Measurements from ENCODE around the gene CCDC148. TPM values are rescaled to one million over a fixed set of nuclear protein-coding genes. Genes with fewer than 3 reads are reported as not detected.

CCDC148 gene
- total RNA-seq, 1 donor from 2014 or later = 9.3 TPM

GRCh38 chr2:158499383-158499782 lies 42.8 kb upstream of the CCDC148 start:
- H3K27ac ChIP-seq = no peak overlapping the region
- no peak overlapping the region for H3K9ac ChIP-seq
- H3K79me2 ChIP-seq (ENCODE audit: low read depth) = peaks cover 100% of the 10 kb centered on the region
- H3K4me1 Mint-ChIP-seq = peaks cover 8% of the 10 kb centered on the region
- no peaks in the 10 kb centered on the region for H3K36me3 ChIP-seq
- H3K4me2 ChIP-seq = no peak overlapping the region
- H3K27me3 ChIP-seq = no peaks in the 10 kb centered on the region
- no peak overlapping the region for H3K4me3 Mint-ChIP-seq
- H3K27me3 Mint-ChIP-seq (ENCODE audit: insufficient read depth, low read depth) = no peaks in the 10 kb centered on the region
- TF ChIP-seq EZH2 (IDR thresholded peaks at IDR 0.05) = no peak
- no peak for TF ChIP-seq CTCF (IDR thresholded peaks at IDR 0.05)
- no peak for TF ChIP-seq EZH2phosphoT487 (IDR thresholded peaks at IDR 0.05)
- DNase-seq (ENCODE audit: low spot score) = no peak
- no peaks in the 10 kb centered on the region for H3K36me3 Mint-ChIP-seq
- no peaks in the 10 kb centered on the region for H3K9me3 Mint-ChIP-seq
- no peaks in the 10 kb centered on the region for H3F3A ChIP-seq (ENCODE audit: low read depth)
- no peak overlapping the region for H2AFZ ChIP-seq (replicated peaks)
- no peak overlapping the region for H3K4me3 ChIP-seq
- H4K20me1 ChIP-seq (ENCODE audit: low read depth) = peaks cover 48% of the 10 kb centered on the region
- no peak overlapping the region for H3K27ac Mint-ChIP-seq
- no peaks in the 10 kb centered on the region for H3K9me3 ChIP-seq (ENCODE audit: low read depth)
- peaks cover 6% of the 10 kb centered on the region for H3K4me1 ChIP-seq

GRCh38 chr2:158498749-158499136 lies 42.2 kb upstream of the CCDC148 start:
- no peak overlapping the region for H3K4me3 Mint-ChIP-seq
- H3K27ac Mint-ChIP-seq = peak overlapping the region; percentile 23

GRCh38 chr2:158498043-158498748 lies 41.6 kb upstream of the CCDC148 start:
- H3K4me1 ChIP-seq = peaks cover 12% of the 10 kb centered on the region
- no peak overlapping the region for H3K4me3 Mint-ChIP-seq
- no peaks in the 10 kb centered on the region for H3K27me3 ChIP-seq
- peaks cover 100% of the 10 kb centered on the region for H3K79me2 ChIP-seq (ENCODE audit: low read depth)
- H3K27me3 Mint-ChIP-seq (ENCODE audit: insufficient read depth, low read depth) = no peaks in the 10 kb centered on the region
- peaks cover 8% of the 10 kb centered on the region for H3K4me1 Mint-ChIP-seq
- no peak overlapping the region for H3K27ac ChIP-seq
- no peak overlapping the region for H3K9ac ChIP-seq
- TF ChIP-seq CTCF (IDR thresholded peaks at IDR 0.05) = no peak
- no peak for TF ChIP-seq EZH2 (IDR thresholded peaks at IDR 0.05)
- TF ChIP-seq EZH2phosphoT487 (IDR thresholded peaks at IDR 0.05) = no peak
- no peak overlapping the region for H3K4me3 ChIP-seq
- no peaks in the 10 kb centered on the region for H3K36me3 Mint-ChIP-seq
- H3K9me3 ChIP-seq (ENCODE audit: low read depth) = no peaks in the 10 kb centered on the region
- DNase-seq (ENCODE audit: low spot score) = no peak
- no peak overlapping the region for H3K27ac Mint-ChIP-seq
- H3K4me2 ChIP-seq = no peak overlapping the region
- H4K20me1 ChIP-seq (ENCODE audit: low read depth) = peaks cover 59% of the 10 kb centered on the region
- no peaks in the 10 kb centered on the region for H3K9me3 Mint-ChIP-seq
- no peaks in the 10 kb centered on the region for H3K36me3 ChIP-seq
- H2AFZ ChIP-seq (replicated peaks) = no peak overlapping the region
- peaks cover 4% of the 10 kb centered on the region for H3F3A ChIP-seq (ENCODE audit: low read depth)

More at GRCh38 chr2:158498749-158499136, 42.2 kb upstream of the CCDC148 start:
- Mint-ChIP-seq H3K4me1 (peaks cover 8% of the 10 kb centered on the region), H3K27me3 (ENCODE audit: insufficient read depth, low read depth) (no peaks in the 10 kb centered on the region), H3K36me3 (no peaks in the 10 kb centered on the region), H3K9me3 (no peaks in the 10 kb centered on the region)
- Histone ChIP-seq H3K9me3 (ENCODE audit: low read depth) (no peaks in the 10 kb centered on the region), H3K27ac (no peak overlapping the region), H3K4me3 (no peak overlapping the region), H3K4me1 (peaks cover 7% of the 10 kb centered on the region), H3K36me3 (no peaks in the 10 kb centered on the region), H3K79me2 (ENCODE audit: low read depth) (peaks cover 100% of the 10 kb centered on the region), H2AFZ (replicated peaks) (no peak overlapping the region), H3K4me2 (no peak overlapping the region), H3K9ac (no peak overlapping the region), H3K27me3 (no peaks in the 10 kb centered on the region), H3F3A (ENCODE audit: low read depth) (no peaks in the 10 kb centered on the region), H4K20me1 (ENCODE audit: low read depth) (peaks cover 53% of the 10 kb centered on the region)
- DNase-seq (ENCODE audit: low spot score) = peak; percentile 20
- TF ChIP-seq EZH2 (IDR thresholded peaks at IDR 0.05) (no peak), EZH2phosphoT487 (IDR thresholded peaks at IDR 0.05) (no peak), CTCF (IDR thresholded peaks at IDR 0.05) (peak; percentile 4)

All from neural progenitor cell (in vitro differentiated cells).